Hematopoietic multipotent progenitor cell treated with erythropoietin and hydrocortisone succinate and interleukin-3 and kit ligand, for 4 days (in vitro differentiated cells): ENCODE data around the gene ILKAP.
"Not testable (repeated sequence)": the region's sequence is repeated elsewhere in the genome, so short reads cannot be mapped to it uniquely, and the experiment has no call there.

ENCODE experiments used
- DNase-seq: peaks from one replicate; pipeline ENCODE4 v3.0.0-alpha.2; 2015

ILKAP gene

DNA sequence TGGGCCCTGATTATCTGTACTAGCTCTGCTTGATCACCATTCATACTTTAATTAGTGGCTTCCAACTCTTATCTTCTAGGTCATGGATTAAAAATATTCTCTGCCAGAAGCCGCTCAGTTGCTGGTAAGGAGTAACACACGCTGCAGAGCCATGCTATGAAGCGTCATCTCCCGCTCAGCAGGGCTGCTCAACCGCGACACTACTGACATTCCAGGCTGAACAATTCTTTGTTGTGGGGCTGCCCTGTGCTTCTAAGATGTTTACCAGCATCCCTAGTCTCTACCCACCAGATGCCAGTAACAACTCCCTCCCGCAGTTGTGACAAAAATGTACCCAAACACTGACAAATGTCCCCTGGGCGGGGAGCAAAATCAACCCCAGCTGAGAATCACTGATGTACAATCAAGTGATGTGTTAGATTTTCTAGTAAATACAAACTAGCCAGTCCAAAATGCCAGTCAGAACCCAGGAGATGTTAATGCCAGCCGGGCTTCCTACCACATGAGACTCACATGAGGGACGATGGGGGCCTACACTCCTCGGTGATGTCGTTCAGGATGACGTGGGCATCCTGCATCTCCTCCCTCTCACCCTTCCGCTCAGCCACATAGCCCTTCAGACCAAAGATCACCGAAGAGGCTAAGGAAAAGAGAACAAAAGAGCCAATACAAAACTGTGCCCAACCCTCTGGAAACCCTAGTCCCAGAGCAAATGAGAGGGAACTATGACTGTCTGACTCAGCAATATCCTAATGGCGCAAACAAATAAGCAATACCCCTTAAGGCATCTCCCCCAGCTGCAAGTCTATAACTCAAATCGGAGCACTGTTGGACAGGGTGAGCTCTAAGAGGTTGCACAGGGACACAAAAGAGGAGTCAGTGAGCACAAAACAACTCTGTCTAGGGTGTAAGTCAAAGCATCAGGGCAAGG, 15.6 kb downstream of the ILKAP start:
- DNase-seq = no peak

DNA sequence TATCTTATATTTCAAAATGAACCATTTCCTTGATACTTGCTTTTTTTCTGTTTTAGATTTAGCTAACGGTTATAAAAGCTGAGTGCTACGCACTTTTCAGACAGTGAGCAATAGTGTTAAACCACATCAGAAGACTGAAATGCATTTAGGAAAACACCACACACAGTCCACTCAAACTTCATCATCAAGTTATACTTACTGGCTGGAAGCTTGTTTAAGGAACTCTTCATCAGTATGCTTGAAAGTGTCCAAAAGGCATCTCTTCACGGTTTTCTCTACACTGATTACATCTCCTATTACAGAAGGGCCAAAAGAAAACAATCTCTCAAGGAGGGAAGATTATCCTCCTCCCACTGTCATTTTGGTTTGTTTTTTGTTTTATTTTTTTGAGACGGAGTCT, 19.7 kb downstream of the ILKAP start:
- no peak for DNase-seq

GRCh38 chr2:238182362-238182761, 21.1 kb downstream of the ILKAP start:
- DNase-seq = no peak

DNA sequence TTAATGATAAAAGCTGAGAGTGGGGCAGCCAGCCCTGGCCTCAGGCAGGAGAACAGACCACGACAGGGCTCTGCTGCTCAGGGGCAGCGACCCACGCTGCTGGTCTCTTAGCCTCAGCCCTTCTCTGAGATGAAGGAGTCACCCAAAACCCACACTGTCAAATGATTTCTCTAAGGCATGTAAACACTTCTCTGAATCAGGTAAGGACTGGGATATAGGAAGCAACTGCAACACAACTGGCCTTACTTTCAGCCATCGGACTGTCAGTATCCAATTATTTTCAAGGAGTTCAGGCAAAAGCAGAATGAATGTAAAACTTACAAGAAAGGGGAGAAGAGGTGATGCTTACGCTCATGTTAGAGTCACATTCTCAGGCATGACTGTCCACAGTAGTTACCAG, 22.9 kb downstream of the ILKAP start:
- no peak for DNase-seq

GRCh38 chr2:238176613-238177012, 26.9 kb downstream of the ILKAP start:
- DNase-seq = peak; percentile 37

DNA sequence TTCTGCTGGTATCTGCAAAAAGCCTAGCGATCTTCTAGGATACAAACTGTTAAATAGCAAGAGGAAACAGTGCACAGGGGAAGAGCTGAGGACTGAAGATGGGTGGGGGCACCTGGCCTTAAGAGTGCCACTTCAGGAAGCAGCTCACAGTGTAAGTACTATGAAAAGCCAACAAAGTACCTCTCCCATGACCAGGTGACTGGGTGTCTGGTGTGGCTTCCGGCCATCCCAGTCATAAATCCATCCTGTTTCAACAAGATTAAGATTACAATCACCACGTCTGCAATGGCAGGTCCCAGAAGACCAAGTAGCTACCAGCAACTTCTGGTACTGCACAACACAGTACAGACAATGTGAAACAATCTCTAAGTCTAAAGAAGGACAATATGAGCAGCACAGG, 28.8 kb downstream of the ILKAP start:
- no peak for DNase-seq

- DNase-seq = no peak
These were observed 29.2 kb downstream of the ILKAP start for GRCh38 chr2:238174291-238174690.

DNA sequence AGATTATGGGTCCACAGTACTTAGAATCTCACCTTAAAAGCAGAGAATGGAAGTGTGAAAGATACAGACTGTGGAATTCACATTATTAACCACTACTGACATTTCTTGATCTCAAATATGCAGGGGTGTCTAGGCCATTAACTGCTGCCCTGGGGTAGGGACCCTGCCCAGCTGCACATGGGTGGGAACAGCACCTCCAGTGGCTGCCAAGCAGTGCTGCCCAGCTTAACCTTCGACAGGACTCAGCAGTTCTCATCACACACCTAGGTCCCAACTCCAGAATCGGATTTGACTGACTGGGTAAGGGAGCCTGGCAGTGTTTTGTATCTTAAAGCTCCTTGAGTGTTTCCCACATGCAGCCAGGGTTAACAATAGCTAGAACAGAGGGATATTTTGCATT, 29.8 kb downstream of the ILKAP start:
- DNase-seq = no peak

DNA sequence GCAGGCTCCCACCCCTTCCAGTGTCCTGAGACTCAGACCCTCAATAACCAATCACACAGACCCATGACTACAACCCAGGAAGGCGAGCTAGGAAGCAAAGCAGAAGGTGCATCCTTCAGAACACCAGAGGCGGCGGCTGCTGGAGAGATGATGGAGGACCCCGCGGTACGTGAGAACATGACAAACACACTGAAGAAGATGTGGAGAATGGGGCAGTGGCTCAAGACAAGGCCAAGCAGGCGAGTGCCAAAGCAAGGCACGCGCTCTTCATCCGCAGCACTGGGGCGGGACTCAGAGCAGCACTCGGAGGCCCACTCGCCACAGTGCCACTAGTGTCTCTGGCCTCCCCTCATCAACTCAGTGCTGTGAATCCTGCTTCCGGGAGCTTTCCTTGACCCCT, 31.1 kb downstream of the ILKAP start:
- DNase-seq = no peak

DNA sequence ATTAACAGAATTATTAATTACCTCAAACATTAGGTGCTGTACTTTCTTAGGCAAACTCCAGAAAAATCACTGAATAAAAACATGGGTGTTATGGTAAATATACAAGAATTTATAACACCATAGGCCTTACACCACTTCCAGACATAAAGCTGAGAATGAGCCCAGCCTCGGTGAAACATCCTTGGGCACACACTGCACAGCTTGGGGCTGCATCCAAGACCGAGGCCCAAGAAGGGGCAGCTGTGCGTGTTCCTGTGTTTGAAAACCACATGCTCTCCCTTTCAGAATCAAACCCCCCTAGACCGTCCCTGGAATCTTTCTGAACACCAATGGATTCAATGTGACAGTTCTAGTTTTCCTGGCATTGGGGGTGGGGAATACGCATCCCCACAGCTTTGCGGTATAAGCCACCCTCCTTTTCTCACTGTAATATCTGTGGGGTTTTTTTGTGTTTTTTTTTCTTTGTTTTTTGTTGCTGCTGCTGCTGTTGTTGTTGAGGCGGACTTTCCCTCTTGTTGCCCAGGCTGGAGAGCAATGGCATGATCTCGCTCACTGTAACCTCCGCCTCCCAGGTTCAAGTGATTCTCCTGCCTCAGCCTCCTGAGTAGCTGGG, 31.8 kb downstream of the ILKAP start:
- DNase-seq = no peak

GRCh38 chr2:238171072-238171431, 32.4 kb downstream of the ILKAP start:
- DNase-seq = not testable (repeated sequence)

- DNase-seq = no peak
These were observed 33.0 kb downstream of the ILKAP start for GRCh38 chr2:238170386-238171071.

- DNase-seq = no peak
These were observed 33.7 kb downstream of the ILKAP start for GRCh38 chr2:238169708-238170251.

DNA sequence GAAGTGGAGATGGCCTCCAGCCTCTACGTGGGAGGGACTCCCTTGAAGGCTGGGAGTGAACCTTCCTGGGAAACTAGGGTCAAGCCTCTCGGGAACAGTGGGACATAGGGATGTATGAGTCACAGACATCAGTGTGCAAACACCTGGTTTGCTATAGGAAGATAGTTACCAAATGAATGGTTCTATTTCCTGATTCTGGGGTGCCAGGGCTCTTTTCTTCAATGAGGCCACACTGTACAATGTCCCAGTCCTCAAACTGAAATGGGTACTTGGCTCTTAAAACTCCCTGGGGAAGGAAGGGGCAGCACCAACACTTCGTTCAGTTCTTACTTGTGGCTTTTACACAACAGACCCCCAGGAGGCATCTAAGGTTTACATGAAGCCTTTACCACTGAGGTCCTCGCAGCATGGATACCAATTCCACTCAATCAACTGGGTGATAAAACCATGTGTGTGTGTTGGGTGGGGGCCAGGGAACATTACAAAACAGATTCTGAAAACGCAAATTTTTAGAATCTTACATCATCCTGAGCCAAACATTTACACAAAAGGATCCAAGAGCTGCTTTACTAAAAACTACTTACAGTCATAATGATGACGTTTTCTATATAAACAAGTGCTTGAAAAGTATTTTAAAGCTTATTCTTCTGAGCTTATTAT, 34.3 kb downstream of the ILKAP start:
- DNase-seq = peak; percentile 69

- DNase-seq = peak; percentile 92
These were observed 35.1 kb downstream of the ILKAP start for GRCh38 chr2:238168196-238169047.

DNA sequence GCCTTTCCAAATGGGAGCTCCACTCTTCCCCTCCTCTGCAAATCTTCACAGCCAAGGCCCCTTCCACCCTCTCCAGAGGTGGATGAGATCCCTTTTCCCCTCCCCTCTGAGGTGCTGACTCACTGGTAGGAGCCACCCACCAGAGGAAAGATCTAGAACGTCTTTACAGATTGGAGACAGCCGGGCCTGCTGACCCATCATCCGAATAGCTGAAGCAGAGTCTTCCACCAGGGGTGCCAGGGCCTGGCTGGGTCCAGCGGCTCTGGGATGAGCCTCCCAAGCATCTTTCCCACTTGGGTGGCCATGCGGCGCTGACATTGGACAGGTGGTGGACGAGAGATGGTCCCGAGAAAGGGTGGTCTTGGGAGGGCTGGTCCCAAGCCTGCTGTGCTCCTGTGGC, 35.7 kb downstream of the ILKAP start:
- peak; percentile 31 for DNase-seq

DNA sequence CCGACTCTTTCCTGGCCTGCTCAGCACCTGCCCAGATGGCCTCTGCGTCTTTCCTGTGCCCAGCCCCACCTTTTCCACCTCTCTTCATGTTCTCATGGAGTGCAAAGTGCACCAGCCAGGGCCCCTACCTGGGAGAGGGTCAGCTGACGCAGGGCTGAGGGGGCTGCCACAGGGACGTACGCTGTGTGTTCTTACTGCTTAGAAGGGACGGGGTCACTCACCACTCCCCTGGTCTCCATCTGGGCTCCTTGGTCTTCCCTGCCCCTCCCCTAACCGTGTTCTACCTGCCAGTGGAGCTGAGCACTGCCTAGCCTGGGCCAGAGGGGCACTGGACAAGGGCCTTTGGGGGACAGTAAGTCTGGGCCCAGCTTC, 36.2 kb downstream of the ILKAP start:
- DNase-seq = no peak

DNA sequence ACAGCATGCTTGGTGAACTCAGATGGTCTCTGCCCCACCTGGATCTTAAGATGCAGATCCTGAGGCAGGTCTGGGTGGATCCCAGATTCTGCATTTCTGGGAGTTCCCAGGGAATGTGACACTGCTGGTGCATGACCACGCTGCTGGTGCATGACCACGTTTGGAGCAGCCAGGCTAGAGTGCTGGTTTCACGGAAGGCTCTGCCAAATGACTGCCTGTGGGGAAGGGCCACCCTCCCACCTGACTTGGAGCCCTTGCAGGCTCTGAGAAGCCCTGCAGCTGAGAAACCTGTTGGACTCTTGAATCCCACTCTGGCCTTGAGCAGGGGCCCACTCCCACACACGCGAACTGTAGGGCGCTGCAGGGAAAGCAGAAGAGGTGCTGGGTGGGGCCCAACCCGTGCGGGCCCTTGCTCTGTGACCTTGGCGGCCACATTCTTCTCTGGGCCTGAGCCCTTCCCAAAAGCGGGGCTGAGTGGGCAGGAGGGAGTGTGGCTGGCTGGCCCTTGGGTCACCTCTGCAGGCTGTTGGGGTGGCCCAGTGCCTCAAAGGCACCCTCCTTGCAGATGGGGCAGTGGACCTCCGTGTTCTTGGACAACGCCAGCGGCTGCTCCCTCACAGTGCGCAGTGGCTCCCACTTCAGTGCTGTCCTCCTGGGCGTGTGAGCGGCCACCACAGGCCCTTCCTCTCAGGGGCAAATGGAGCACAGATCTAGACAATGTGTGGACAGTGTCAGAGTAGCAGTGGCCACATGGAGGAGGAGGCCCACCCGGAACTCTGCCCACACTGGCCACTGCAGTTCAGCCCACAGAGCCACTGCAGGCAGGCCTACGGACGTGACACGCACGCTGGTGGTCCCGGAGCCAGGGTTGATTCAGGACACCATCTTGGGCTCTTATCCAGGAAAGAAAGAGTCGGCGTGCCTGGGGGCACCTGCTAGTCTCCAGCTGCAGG, 36.8 kb downstream of the ILKAP start:
- no peak for DNase-seq

DNA sequence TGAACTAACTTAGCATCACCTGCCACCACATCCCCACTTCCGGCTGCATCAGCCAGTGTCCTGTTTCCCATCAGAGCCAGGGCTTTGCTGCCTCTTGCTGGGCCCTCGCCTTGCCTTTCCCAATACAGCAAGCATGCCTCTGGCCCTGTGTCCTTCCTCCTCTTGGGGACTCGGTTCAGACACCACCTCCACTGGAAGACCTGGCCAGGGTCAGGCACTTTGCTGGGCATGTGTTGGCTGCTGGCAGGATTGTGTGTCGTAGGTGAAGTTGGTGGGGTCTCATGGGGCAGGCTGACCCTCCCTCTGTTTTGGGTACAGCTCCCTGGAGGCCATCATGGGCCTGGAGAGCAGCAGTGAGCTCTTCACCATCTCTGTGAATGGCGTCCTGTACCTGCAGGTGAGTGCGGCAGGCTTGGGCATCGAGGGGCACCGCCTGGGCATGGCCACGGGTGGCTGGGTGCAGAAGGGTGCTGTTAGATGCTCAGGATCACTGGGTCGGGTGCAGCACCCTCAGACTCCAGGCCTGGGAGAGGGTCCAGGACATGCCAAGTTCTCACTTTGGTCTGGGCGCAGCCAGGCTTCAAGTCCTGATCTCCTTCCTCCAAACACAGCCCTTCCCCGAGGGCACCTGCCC, 38.1 kb downstream of the ILKAP start:
- DNase-seq = no peak

- DNase-seq = no peak
These were observed 38.6 kb downstream of the ILKAP start for GRCh38 chr2:238164906-238165287.
